H1 (cell line): ENCODE results near the gene RPUSD3. TPM values are rescaled to one million over a fixed set of nuclear protein-coding genes. Genes with fewer than 3 reads are reported as not detected.

Experiments
- CTCF ChIA-PET: fragments of 300-600 bp; sonication (Branson Sonifier 250); formaldehyde crosslinking; loops from one replicate; lab custom pipeline; 2021; ENCODE audit not compliant: partially characterized antibody; lab: Charles Lee
- POLR2A ChIA-PET: fragments of 300-600 bp; sonication (Branson Sonifier 250); formaldehyde crosslinking; loops from one replicate; lab custom pipeline; 2021; ENCODE audit warnings: inconsistent platforms; ENCODE audit not compliant: partially characterized antibody; lab: Charles Lee
- DNase-seq, 2 experiments: peaks; one replicate each; pipeline versions ENCODE4 v3.0.0 to v3.0.0-alpha.2; 2010 to 2022; ENCODE audit warnings: low spot score in 2 of 2, low read depth in 1 of 2, mixed read lengths in 1 of 2
- FAIRE-seq: peaks from 2 replicates; lab custom pipeline; 2011; peaks lifted over from hg19 to GRCh38; lab: Jason Lieb, UNC
- H2AFZ ChIP-seq: 2 replicates; pipeline ENCODE4 v1.8.1; 2012; ENCODE audit warnings: low read length, inconsistent platforms
- H2AK5ac ChIP-seq: 2 replicates; pipeline ENCODE4 v1.6.1; 2013; ENCODE audit warnings: low read depth, low read length
- H2BK120ac ChIP-seq: replicated peaks from 2 replicates; pipeline ENCODE3; 2013; ENCODE audit warnings: low read depth, low read length, inconsistent platforms
- H2BK12ac ChIP-seq: 2 replicates; pipeline ENCODE4 v1.6.1; 2013; ENCODE audit warnings: low read depth, low read length
- H2BK15ac ChIP-seq: 2 replicates; pipeline ENCODE4 v1.6.1; 2013; ENCODE audit warnings: low read length
- H2BK20ac ChIP-seq: 2 replicates; pipeline ENCODE4 v1.6.1; 2013; ENCODE audit warnings: low read length
- H2BK5ac ChIP-seq: 2 replicates; pipeline ENCODE4 v1.6.1; 2013; ENCODE audit warnings: low read depth, low read length
- H3K14ac ChIP-seq: 2 replicates; pipeline ENCODE4 v1.6.1; 2013; ENCODE audit warnings: inconsistent platforms; ENCODE audit not compliant: insufficient read length
- H3K18ac ChIP-seq: 2 replicates; pipeline ENCODE4 v1.6.1; 2013; ENCODE audit warnings: low read length; ENCODE audit errors: extremely low read depth
- H3K23ac ChIP-seq: 2 replicates; pipeline ENCODE4 v1.6.1; 2013; ENCODE audit warnings: inconsistent platforms; ENCODE audit not compliant: insufficient read length
- H3K23me2 ChIP-seq: 2 replicates; pipeline ENCODE4 v1.6.1; 2013; ENCODE audit warnings: low read depth, low read length
- H3K27ac ChIP-seq: 2 replicates; pipeline ENCODE4 v1.6.1; 2011; ENCODE audit warnings: low read depth, low read length, inconsistent platforms
- H3K27me3 ChIP-seq, 4 experiments: replicated peaks in 1 of 4; 1 replicate in 1 of 4; 2 replicates in 3 of 4; pipeline versions ENCODE4 v1.6.1 to v1.8.1; 2011 to 2013; ENCODE audit warnings: low read length in 3 of 4, mild to moderate bottlenecking in 3 of 4, inconsistent platforms in 2 of 4, mixed read lengths in 2 of 4, moderate library complexity in 1 of 4; ENCODE audit not compliant: control insufficient read depth in 3 of 4, insufficient read depth in 3 of 4; ENCODE audit errors: extremely low read depth in 1 of 4
- H3K36me3 ChIP-seq, 4 experiments: 2 replicates each; pipeline versions ENCODE4 v1.6.1 to v1.8.1; 2011 to 2013; ENCODE audit warnings: mild to moderate bottlenecking in 4 of 4, low read length in 3 of 4, moderate library complexity in 2 of 4, control low read depth in 1 of 4, inconsistent platforms in 1 of 4; ENCODE audit not compliant: insufficient read depth in 4 of 4, control insufficient read depth in 2 of 4
- H3K4ac ChIP-seq: replicated peaks from 2 replicates; pipeline ENCODE3; 2013; ENCODE audit warnings: low read length, low read depth, mixed read lengths, inconsistent platforms; ENCODE audit not compliant: insufficient read length
- H3K4me1 ChIP-seq, 4 experiments: replicated peaks in 1 of 4; 1 replicate in 1 of 4; 2 replicates in 3 of 4; pipeline versions ENCODE4 v1.6.1 to v1.8.1; 2011 to 2013; ENCODE audit warnings: low read length in 3 of 4, inconsistent platforms in 2 of 4, mixed read lengths in 1 of 4; ENCODE audit not compliant: insufficient read depth in 4 of 4, control insufficient read depth in 3 of 4
- H3K4me2 ChIP-seq, 2 experiments: 2 replicates each; pipeline versions ENCODE4 v1.6.1 to v1.8.1; 2011 to 2013; ENCODE audit warnings: low read depth in 2 of 2, low read length in 2 of 2, control low read depth in 1 of 2, inconsistent platforms in 1 of 2, mild to moderate bottlenecking in 1 of 2; ENCODE audit not compliant: insufficient read depth in 1 of 2
- H3K4me3 ChIP-seq, 4 experiments: fragments of 200-600, 300-600 bp in 1 of 4; sonication (generic), shearing (Covaris generic), sonication (Bioruptor Twin) in 1 of 4; 2 replicates each; pipeline versions ENCODE4 v1.5.1 to v1.8.1; 2011 to 2016; ENCODE audit warnings: low read length in 4 of 4, low read depth in 3 of 4, control low read depth in 2 of 4, inconsistent platforms in 2 of 4, mild to moderate bottlenecking in 2 of 4, mixed read lengths in 1 of 4, moderate library complexity in 1 of 4; ENCODE audit not compliant: insufficient read depth in 2 of 4; ENCODE audit errors: extremely low read depth in 1 of 4
- H3K56ac ChIP-seq: replicated peaks from 2 replicates; pipeline ENCODE3; 2013; ENCODE audit warnings: low read depth, mild to moderate bottlenecking, mixed read lengths, low read length, inconsistent platforms; ENCODE audit not compliant: insufficient read length
- H3K79me1 ChIP-seq: 2 replicates; pipeline ENCODE4 v1.6.1; 2013; ENCODE audit warnings: low read depth, low read length, control low read depth
- H3K79me2 ChIP-seq, 2 experiments: 2 replicates each; pipeline versions ENCODE4 v1.6.1 to v1.8.1; 2012 to 2013; ENCODE audit warnings: low read length in 2 of 2, mild to moderate bottlenecking in 2 of 2, inconsistent platforms in 1 of 2; ENCODE audit not compliant: insufficient read depth in 2 of 2, control insufficient read depth in 1 of 2
- H3K9ac ChIP-seq, 4 experiments: replicated peaks in 1 of 4; 1 replicate in 1 of 4; 2 replicates in 3 of 4; pipeline versions ENCODE4 v1.6.1 to v1.8.1; 2011 to 2013; ENCODE audit warnings: low read depth in 3 of 4, low read length in 3 of 4, control low read depth in 2 of 4, mild to moderate bottlenecking in 2 of 4, moderate library complexity in 2 of 4, inconsistent platforms in 1 of 4; ENCODE audit errors: extremely low read depth in 1 of 4
- H3K9me3 ChIP-seq, 2 experiments: 2 replicates each; pipeline versions ENCODE4 v1.6.1 to v1.8.1; 2012 to 2013; ENCODE audit warnings: mild to moderate bottlenecking in 2 of 2, moderate library complexity in 2 of 2, control low read depth in 1 of 2, inconsistent platforms in 1 of 2, low read depth in 1 of 2, low read length in 1 of 2, mixed read lengths in 1 of 2; ENCODE audit not compliant: insufficient read depth in 2 of 2
- H4K20me1 ChIP-seq, 2 experiments: replicated peaks in 1 of 2; 2 replicates each; pipeline versions ENCODE3 to v1.8.1; 2011 to 2013; ENCODE audit warnings: inconsistent platforms in 2 of 2, low read length in 2 of 2, mild to moderate bottlenecking in 1 of 2; ENCODE audit not compliant: insufficient read depth in 2 of 2, control insufficient read depth in 1 of 2
- H4K5ac ChIP-seq: 2 replicates; pipeline ENCODE4 v1.6.1; 2013; ENCODE audit warnings: low read length, low read depth, mixed read lengths, inconsistent platforms; ENCODE audit not compliant: insufficient read length
- H4K8ac ChIP-seq: 2 replicates; pipeline ENCODE4 v1.8.0; 2013; ENCODE audit warnings: mild to moderate bottlenecking, moderate library complexity, low read length, inconsistent platforms; ENCODE audit not compliant: insufficient read depth; ENCODE audit errors: extremely low read depth
- H4K91ac ChIP-seq: replicated peaks from 2 replicates; pipeline ENCODE3; 2013; ENCODE audit warnings: low read length, mixed read lengths, inconsistent platforms; ENCODE audit not compliant: insufficient read length
- GTF2F1 ChIP-seq: IDR thresholded peaks from 2 replicates; pipeline ENCODE4 v1.6.1; 2012; ENCODE audit warnings: low read depth, low read length, improper control_type of control experiment, borderline replicate concordance
- HDAC6 ChIP-seq: IDR thresholded peaks from one replicate; pipeline ENCODE4 v1.7.1; 2012; ENCODE audit warnings: low read depth, mild to moderate bottlenecking, inconsistent platforms, low read length, moderate library complexity
- KDM5A ChIP-seq: fragments of 200-600 bp; IDR thresholded peaks from 2 replicates; pipeline ENCODE4 v1.7.1; 2012; ENCODE audit warnings: mild to moderate bottlenecking, low read length, inconsistent platforms, mixed read lengths
- RNF2 ChIP-seq: fragments of 200-900, 300-1000 bp; sonication (generic); IDR thresholded peaks from 2 replicates; pipeline ENCODE4 v1.7.1; 2016; ENCODE audit warnings: borderline replicate concordance, low read depth, mild to moderate bottlenecking, antibody characterized with exemption, low read length; ENCODE audit not compliant: poor library complexity, severe bottlenecking; ENCODE audit errors: missing control alignments
- TCF12 ChIP-seq: IDR thresholded peaks from 2 replicates; pipeline ENCODE4 v1.6.1; 2011; ENCODE audit warnings: low read depth, mild to moderate bottlenecking, low read length
- ZNF274 ChIP-seq: IDR thresholded peaks from 2 replicates; pipeline ENCODE4 v1.7.0; 2012; ENCODE audit warnings: low read length, borderline replicate concordance; ENCODE audit errors: extremely low read depth
- WGBS, 2 experiments: shearing (Covaris generic) in 1 of 2; methylation state at CpG; one replicate each; pipeline versions ENCODE4 v1.1.6 to v1.1.7; 2013 to 2015; ENCODE audit warnings: low lambda C conversion rate in 2 of 2, mixed read lengths in 2 of 2, inconsistent platforms in 1 of 2, low coverage in 1 of 2, missing lambda C conversion rate in 1 of 2; ENCODE audit not compliant: insufficient replicate concordance in 2 of 2, insufficient coverage in 1 of 2, insufficient read length in 1 of 2; ENCODE audit errors: extremely low coverage in 1 of 2, missing lambda C conversion rate in 1 of 2; 5-methylcytosine and 5-hydroxymethylcytosine counted together
- polyA plus RNA-seq, 7 experiments: library from polyadenylated mRNA; depleted of rRNA in 3 of 7; stranded (reverse) in 5 of 7; unstranded in 2 of 7; fragments of >200 nt in 5 of 7; fragments of 200-250 nt in 2 of 7; gene quantifications; 1 replicate in 5 of 7; 2 replicates in 1 of 7; 4 replicates in 1 of 7; pipeline versions ENCODE4 v1.2.1 to v1.2.3, GENCODE V29; 2011 to 2013; ENCODE audit warnings: missing spikeins in 2 of 7, mixed read lengths in 2 of 7
- total RNA-seq: library from RNA; stranded (reverse); fragmentation: NEBNext Ultra II Directional; extraction: Animal tissue kit (Norgen Biotek cat#: 25700); gene quantifications from 2 replicates; pipeline ENCODE4 v1.2.1, GENCODE V29; 2021
- TF ChIP-seq, protein P1 (sequence below), 3 experiments: IDR thresholded peaks; 1 replicate in 2 of 3; 2 replicates in 1 of 3; pipeline versions ENCODE4 v1.5.1 to v1.6.1; 2011; ENCODE audit warnings: low read length in 3 of 3, mild to moderate bottlenecking in 3 of 3, inconsistent platforms in 2 of 3, low read depth in 1 of 3, moderate library complexity in 1 of 3; ENCODE audit not compliant: insufficient read depth in 1 of 3; ENCODE audit errors: control extremely low read depth in 1 of 3

The RPUSD3 gene
- total and polyA plus RNA-seq, 2 of the 8 experiments (the other 6 are each of a cell fraction or from before 2014, with no cell fraction given): 68.4 to 154 TPM

- peak within 1 kb of the TSS; percentile 83 to 96 for H3K4me2 ChIP-seq
- H2AK5ac ChIP-seq: peak within 1 kb of the TSS; percentile 94; the same call in 1 of the 2 replicates
- peak within 1 kb of the TSS; percentile 99 for H3K18ac ChIP-seq
- H2BK20ac ChIP-seq: 0 out of 2 replicates have a peak within 1 kb of the TSS, but pooled peaks have one; percentile 97
- H2BK120ac ChIP-seq: peak within 1 kb of the TSS; percentile 93
- peak within 1 kb of the TSS; percentile 34; the same call in 1 of the 2 replicates for H2BK15ac ChIP-seq
- peak; percentile 80 to 89 for DNase-seq
- ChIA-PET CTCF (interaction anchor here (0.6 to 1.2 kb wide), 6 partner anchors 9 to 282 kb away, joined by 3 to 6 read pairs (median 4); partner anchors contain the start of gene OGG1), POLR2A (interaction anchor here (0.6 to 5.5 kb wide), 23 partner anchors 9 to 430 kb away, joined by 3 to 71 read pairs (median 4); partner anchors contain the start of genes BRPF1, CAMK1, CRELD1 and EMC3)
- peak within 1 kb of the TSS; percentile 97 for H3K56ac ChIP-seq
- WGBS, 2 experiments: 0% methylated on average over 56 of the region's 65 CpGs; no CpG with 5 or more reads in 1 of the 2 experiments
- H3K79me1 ChIP-seq: peaks cover 9% of the 10 kb centered on the region
- H2BK12ac ChIP-seq: peak within 1 kb of the TSS; percentile 92
- 0 out of 2 replicates have a peak within 1 kb of the TSS, but pooled peaks have one; percentile 18 for H2AFZ ChIP-seq
- H4K5ac ChIP-seq: peak within 1 kb of the TSS; percentile 98
- H3K14ac ChIP-seq: no peak within 1 kb of the TSS
- H4K8ac ChIP-seq: peak within 1 kb of the TSS; percentile 97
- peaks cover 0 to 8% (median 0%) of the 10 kb centered on the region in 4 experiments; a peak in 2 of 7 replicates for H3K4me1 ChIP-seq
- H2BK5ac ChIP-seq: peak within 1 kb of the TSS; percentile 99
- FAIRE-seq: no peak
- H3K27me3 ChIP-seq: no peaks in the 10 kb centered on the region
- H3K27ac ChIP-seq: peak within 1 kb of the TSS; percentile 98
- peaks cover 0 to 40% of the 10 kb centered on the region in 2 experiments; a peak in 2 of 4 replicates for H3K79me2 ChIP-seq
- no peaks in the 10 kb centered on the region for H4K20me1 ChIP-seq
- peaks cover 8% of the 10 kb centered on the region for H3K23me2 ChIP-seq
- H3K36me3 ChIP-seq: peaks cover 2 to 29% (median 17%) of the 10 kb centered on the region in 4 experiments; a peak in 7 of 8 replicates
- peak within 1 kb of the TSS; percentile 89 to 98 (median 95) for H3K4me3 ChIP-seq
- H3K23ac ChIP-seq: peak within 1 kb of the TSS; percentile 57
- no peaks in the 10 kb centered on the region for H3K9me3 ChIP-seq
- H4K91ac ChIP-seq: peak within 1 kb of the TSS; percentile 95
- peak within 1 kb of the TSS; percentile 95 for H3K4ac ChIP-seq
- H3K9ac ChIP-seq: peak within 1 kb of the TSS; percentile 94 to 99 (median 96)
- TF ChIP-seq TCF12 (no peak), ZNF274 (no peak), RNF2 (no peak), GTF2F1 (peak; percentile 26; the same call in 1 of the 2 replicates), HDAC6 (no peak), KDM5A (no peak)
- TF ChIP-seq, protein P1, sequence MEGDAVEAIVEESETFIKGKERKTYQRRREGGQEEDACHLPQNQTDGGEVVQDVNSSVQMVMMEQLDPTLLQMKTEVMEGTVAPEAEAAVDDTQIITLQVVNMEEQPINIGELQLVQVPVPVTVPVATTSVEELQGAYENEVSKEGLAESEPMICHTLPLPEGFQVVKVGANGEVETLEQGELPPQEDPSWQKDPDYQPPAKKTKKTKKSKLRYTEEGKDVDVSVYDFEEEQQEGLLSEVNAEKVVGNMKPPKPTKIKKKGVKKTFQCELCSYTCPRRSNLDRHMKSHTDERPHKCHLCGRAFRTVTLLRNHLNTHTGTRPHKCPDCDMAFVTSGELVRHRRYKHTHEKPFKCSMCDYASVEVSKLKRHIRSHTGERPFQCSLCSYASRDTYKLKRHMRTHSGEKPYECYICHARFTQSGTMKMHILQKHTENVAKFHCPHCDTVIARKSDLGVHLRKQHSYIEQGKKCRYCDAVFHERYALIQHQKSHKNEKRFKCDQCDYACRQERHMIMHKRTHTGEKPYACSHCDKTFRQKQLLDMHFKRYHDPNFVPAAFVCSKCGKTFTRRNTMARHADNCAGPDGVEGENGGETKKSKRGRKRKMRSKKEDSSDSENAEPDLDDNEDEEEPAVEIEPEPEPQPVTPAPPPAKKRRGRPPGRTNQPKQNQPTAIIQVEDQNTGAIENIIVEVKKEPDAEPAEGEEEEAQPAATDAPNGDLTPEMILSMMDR (IDR thresholded peaks at IDR 0.05; ENCODE audit: control extremely low read depth in 1 of 3, insufficient read depth in 1 of 3, low read depth in 1 of 3, low read length in 3 of 3): no peak
Observed at GRCh38 chr3:9792405-9793160, 51.2 kb downstream of the RPUSD3 start, which contains the start of the genes ARPC4 and TADA3. Gene ARPC4, plus strand, starts transcription at chr3:9793082. Its CDS starts 40 bp downstream, at chr3:9793122. Gene TADA3, minus strand, starts transcription at chr3:9792473. Its CDS starts 1,007 bp downstream, at chr3:9791466.
